K562 (cell line): ENCODE results near the gene ARAF. TPM values are rescaled to one million over a fixed set of nuclear protein-coding genes. Genes with fewer than 3 reads are reported as not detected.
A peak's percentile ranks its signal among the peaks of the same experiment; 100 is the strongest.

Source experiments
- ATAC-seq: fragments of 200-7000 bp; cut with Tn5 transposase; 3 replicates; pipeline ENCODE4 v1.9.1; 2020; ENCODE audit warnings: moderate library complexity
- BruUV-seq: library from RNA; stranded (reverse); fragments of 400-500 nt; replicated peaks from 2 replicates; lab custom pipeline; 2021; lab: Mats Ljungman, UMichigan
- CTCF ChIA-PET: fragments of 300-600 bp; formaldehyde crosslinking; extraction: SDS; loops from one replicate; lab custom pipeline; 2021; ENCODE audit warnings: low intra/inter-chr PET ratio; lab: Yijun Ruan, JAX
- POLR2A ChIA-PET: fragments of 300-600, 350-650 bp; sonication (Branson Sonifier 250); formaldehyde crosslinking; extraction: SDS; loops from one replicate; lab custom pipeline; 2021; ENCODE audit warnings: antibody characterized with exemption, inconsistent platforms; lab: Yijun Ruan, JAX
- DNase-seq, 4 experiments: peaks; one replicate each; pipeline versions ENCODE4 v3.0.0 to v3.0.0-alpha.2; 2011 to 2018; ENCODE audit warnings: low spot score in 3 of 4, mixed read lengths in 3 of 4; ENCODE audit errors: extremely low read depth in 1 of 4
- FAIRE-seq: peaks from 2 replicates; lab custom pipeline; 2011; peaks lifted over from hg19 to GRCh38; lab: Jason Lieb, UNC
- H2AFZ ChIP-seq: 2 replicates; pipeline ENCODE4 v1.6.0; 2011; ENCODE audit warnings: low read depth, low read length, control low read depth, inconsistent platforms
- H3K27ac ChIP-seq: fragments of 200-600 bp; 3 replicates; pipeline ENCODE4 v1.8.0; 2011; ENCODE audit warnings: low read depth, mild to moderate bottlenecking, control low read depth, inconsistent platforms, low read length, moderate library complexity, mixed read lengths; ENCODE audit errors: extremely low read depth
- H3K27me3 ChIP-seq, 2 experiments: fragments of 300-600 bp in 1 of 2; 2 replicates in 1 of 2; 3 replicates in 1 of 2; pipeline versions ENCODE4 v1.6.0 to v1.8.0; 2011; ENCODE audit warnings: inconsistent platforms in 2 of 2, low read length in 2 of 2, mild to moderate bottlenecking in 1 of 2, mixed read lengths in 1 of 2, moderate library complexity in 1 of 2; ENCODE audit not compliant: control insufficient read depth in 2 of 2, insufficient read depth in 2 of 2
- H3K36me3 ChIP-seq: fragments of 300-600 bp; 3 replicates; pipeline ENCODE4 v1.8.0; 2011; ENCODE audit warnings: mild to moderate bottlenecking, low read length, inconsistent platforms; ENCODE audit not compliant: control insufficient read depth, insufficient read depth
- H3K4me1 ChIP-seq, 2 experiments: fragments of 200-600 bp in 1 of 2; replicated peaks in 1 of 2; 2 replicates in 1 of 2; 3 replicates in 1 of 2; pipeline versions ENCODE4 v1.5.1 to v1.8.0; 2011; ENCODE audit warnings: inconsistent platforms in 2 of 2, low read length in 2 of 2, mild to moderate bottlenecking in 1 of 2, mixed read lengths in 1 of 2, moderate library complexity in 1 of 2; ENCODE audit not compliant: control insufficient read depth in 2 of 2, insufficient read depth in 2 of 2
- H3K4me2 ChIP-seq: 2 replicates; pipeline ENCODE4 v1.6.1; 2011; ENCODE audit warnings: low read length, control low read depth, inconsistent platforms, mixed read lengths; ENCODE audit not compliant: insufficient read depth
- H3K4me3 ChIP-seq: fragments of 200-600 bp; sonication (generic), shearing (Covaris generic); 2 replicates; pipeline ENCODE4 v1.5.1; 2016; ENCODE audit warnings: control low read depth, inconsistent platforms
- H3K79me2 ChIP-seq: fragments of 200-600 bp; 3 replicates; pipeline ENCODE4 v1.8.0; 2011; ENCODE audit warnings: low read length, inconsistent platforms; ENCODE audit not compliant: control insufficient read depth, insufficient read depth
- H3K9ac ChIP-seq, 2 experiments: 2 replicates each; pipeline versions ENCODE4 v1.6.0 to v1.6.1; 2011; ENCODE audit warnings: low read depth in 2 of 2, low read length in 2 of 2, control low read depth in 1 of 2, inconsistent platforms in 1 of 2, mild to moderate bottlenecking in 1 of 2, mixed read lengths in 1 of 2; ENCODE audit not compliant: insufficient read depth in 1 of 2
- H3K9me1 ChIP-seq: one replicate; pipeline ENCODE4 v1.6.0; 2011; ENCODE audit warnings: inconsistent platforms, mild to moderate bottlenecking, low read length, moderate library complexity; ENCODE audit not compliant: control insufficient read depth, insufficient read depth
- H3K9me3 ChIP-seq: replicated peaks from 2 replicates; pipeline ENCODE4 v1.5.1; 2011; ENCODE audit warnings: low read depth, low read length, inconsistent platforms; ENCODE audit not compliant: control insufficient read depth, insufficient read depth
- H4K20me1 ChIP-seq: replicated peaks from 2 replicates; pipeline ENCODE4 v1.6.1; 2011; ENCODE audit warnings: low read length, inconsistent platforms, mixed read lengths; ENCODE audit not compliant: control insufficient read depth, insufficient read depth
- BRF1 ChIP-seq: IDR thresholded peaks from 3 replicates; pipeline ENCODE4 v1.6.1; 2011; ENCODE audit warnings: borderline replicate concordance, mild to moderate bottlenecking; ENCODE audit not compliant: insufficient read length; ENCODE audit errors: extremely low read depth
- CBFA2T3 ChIP-seq: fragments of 450-650 bp; IDR thresholded peaks from 2 replicates; pipeline ENCODE4 v1.6.1; 2017
- CREB1 ChIP-seq, 2 experiments: sonication (generic) in 1 of 2; formaldehyde crosslinking in 1 of 2; IDR thresholded peaks; 2 replicates each; pipeline versions ENCODE4 v1.6.1 to v1.8.0; 2012 to 2022; ENCODE audit warnings: inconsistent platforms in 1 of 2, mild to moderate bottlenecking in 1 of 2, missing genetic modification reagents in 1 of 2, moderate library complexity in 1 of 2
- ERF ChIP-seq: fragments of 450-650 bp; formaldehyde crosslinking; IDR thresholded peaks from 2 replicates; pipeline ENCODE4 v1.4.0; 2020; ENCODE audit warnings: mild to moderate bottlenecking, mixed read lengths
- FOSL1 ChIP-seq: fragments of 200-800 bp; sonication (Bioruptor generic); conservative IDR thresholded peaks from 2 replicates; pipeline ENCODE4 v1.6.1; 2016; ENCODE audit warnings: missing genetic modification characterization, missing compliant biosample characterization
- HDAC6 ChIP-seq: IDR thresholded peaks from 2 replicates; pipeline ENCODE4 v1.6.1; 2012; ENCODE audit warnings: low read depth, mild to moderate bottlenecking, control low read depth, inconsistent platforms, low read length, moderate library complexity
- MEIS2 ChIP-seq: fragments of 450-650 bp; IDR thresholded peaks from 2 replicates; pipeline ENCODE4 v1.6.1; 2014; ENCODE audit warnings: mild to moderate bottlenecking; ENCODE audit not compliant: partially characterized antibody
- RBM17 ChIP-seq: fragments of 200-400 bp; formaldehyde crosslinking; IDR thresholded peaks from 2 replicates; pipeline ENCODE4 v1.6.1; 2017; ENCODE audit warnings: low read depth, mild to moderate bottlenecking, low read length, borderline replicate concordance
- SIN3A ChIP-seq, 2 experiments: fragments of 150-350 bp in 1 of 2; IDR thresholded peaks; 2 replicates each; pipeline ENCODE4 v1.6.1; 2011 to 2016; ENCODE audit warnings: borderline replicate concordance in 2 of 2, low read depth in 2 of 2, low read length in 2 of 2, mild to moderate bottlenecking in 2 of 2, moderate library complexity in 2 of 2; ENCODE audit not compliant: control insufficient read depth in 1 of 2
- ZNF316 ChIP-seq: fragments of 450-650 bp; IDR thresholded peaks from 2 replicates; pipeline ENCODE4 v1.6.1; 2016
- ZNF766 ChIP-seq: fragments of 200-800 bp; sonication (Bioruptor generic); conservative IDR thresholded peaks from 2 replicates; pipeline ENCODE4 v1.6.1; 2016; ENCODE audit warnings: missing genetic modification characterization, missing compliant biosample characterization
- WGBS: fragments of 100-300 bp; shearing (Covaris generic); methylation state at CpG from one replicate; pipeline ENCODE4 v1.1.6; 2016; ENCODE audit warnings: low coverage, mixed read lengths; ENCODE audit not compliant: insufficient coverage; ENCODE audit errors: missing lambda C conversion rate; 5-methylcytosine and 5-hydroxymethylcytosine counted together
- in situ Hi-C: fragments of 300-500 bp; cut with MboI; formaldehyde crosslinking; loops from 4 replicates; pipeline ENCODE4 v1.15.0; 2018; ENCODE audit warnings: inconsistent platforms, mixed read lengths
- intact Hi-C: fragments of 100-400 bp; cut with micrococcal nuclease; formaldehyde crosslinking; loops from 2 replicates; pipeline ENCODE4 v1.14.2; 2022
- polyA plus RNA-seq, 8 experiments: library from polyadenylated mRNA; depleted of rRNA in 4 of 8; stranded (reverse) in 5 of 8; unstranded in 3 of 8; fragments of >200 nt; fragmentation: Nextera tagmentation in 2 of 8; fragmentation: Illumina TruSeq in 1 of 8; extraction: Ambion mirVana in 2 of 8; extraction: Trizol in 1 of 8; gene quantifications; 2 replicates each; pipeline versions ENCODE4 v1.2.1 to v1.2.3, GENCODE V29; 2011 to 2014; ENCODE audit warnings: inconsistent platforms in 1 of 8, missing spikeins in 1 of 8
- total RNA-seq, 7 experiments: library from RNA; depleted of rRNA in 6 of 7; stranded (reverse); fragments of >200 nt in 6 of 7; fragmentation: Illumina TruSeq in 2 of 7; extraction: Trizol in 2 of 7; gene quantifications; 2 replicates each; pipeline versions ENCODE4 v1.2.1 to v1.2.3, GENCODE V29; 2011 to 2021; ENCODE audit warnings: low replicate concordance in 1 of 7
- TF ChIP-seq, protein P1 (sequence below): fragments of 250-450 bp; sonication (Bioruptor Pico); IDR thresholded peaks from 2 replicates; pipeline ENCODE4 v1.5.0; 2022; ENCODE audit warnings: mild to moderate bottlenecking
- TF ChIP-seq, protein P2 (sequence below): sonication (generic); formaldehyde crosslinking; IDR thresholded peaks from 2 replicates; pipeline ENCODE4 v1.9.0; 2022; ENCODE audit warnings: mild to moderate bottlenecking, missing genetic modification reagents
- TF ChIP-seq, protein P3 (sequence below), 3 experiments: fragments of 200-800 bp in 1 of 3; sonication (Bioruptor generic) in 1 of 3; sonication (generic) in 1 of 3; formaldehyde crosslinking in 1 of 3; IDR thresholded peaks; 2 replicates each; pipeline versions ENCODE4 v1.6.1 to v1.8.0; 2016 to 2022; ENCODE audit warnings: mild to moderate bottlenecking in 2 of 3, missing compliant biosample characterization in 2 of 3, missing genetic modification characterization in 2 of 3, missing genetic modification reagents in 1 of 3
- TF ChIP-seq, protein P4 (sequence below), 2 experiments: fragments of 450-650 bp in 1 of 2; sonication (generic) in 1 of 2; formaldehyde crosslinking; conservative IDR thresholded peaks; 2 replicates each; pipeline versions ENCODE4 v1.4.0 to v1.8.1; 2020 to 2022; ENCODE audit warnings: mild to moderate bottlenecking in 1 of 2, missing genetic modification reagents in 1 of 2

Gene ARAF
- total and polyA plus RNA-seq, 9 of the 15 experiments (the other 6 are each of a cell fraction or from before 2014, with no cell fraction given): 5.5 to 70.0 (median 29.4) TPM

DNA sequence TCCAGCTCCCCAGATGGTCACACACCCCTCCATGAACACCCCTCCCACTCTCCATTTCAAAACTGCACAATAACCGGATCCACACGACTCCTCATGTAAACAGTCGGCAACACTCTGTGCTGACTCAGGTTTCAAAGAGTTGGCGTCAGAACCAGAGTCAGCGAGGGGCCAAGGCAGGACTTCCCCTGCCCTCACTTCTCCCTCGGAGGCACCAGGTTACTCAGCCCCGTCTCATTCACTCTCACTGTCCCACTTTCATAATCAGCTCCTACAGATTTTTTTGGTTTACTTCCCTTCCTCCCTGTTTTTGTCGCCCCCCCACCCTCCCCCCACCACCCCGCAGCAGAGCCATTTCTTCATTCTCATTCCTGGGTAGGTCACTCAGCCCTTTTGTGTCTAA lies 18.5 kb downstream of the ARAF start:
- peaks cover 11% of the 10 kb centered on the region; the same call in 2 of the 3 replicates for H3K36me3 ChIP-seq
- no peaks in the 10 kb centered on the region for H3K27me3 ChIP-seq
- WGBS: 14% methylated on average over 5 of the region's 9 CpGs
- in situ Hi-C loops (no loop called here), intact Hi-C loops (no loop called here)
- BruUV-seq: no TSS peak
- H3K9me3 ChIP-seq: no peaks in the 10 kb centered on the region
- no peaks in the 10 kb centered on the region for H3K9me1 ChIP-seq
- H3K4me2 ChIP-seq: no peak overlapping the region; the same call in 1 of the 2 replicates
- CTCF ChIA-PET: no interaction called here
- no peaks in the 10 kb centered on the region for H4K20me1 ChIP-seq
- peak overlapping the region in 1 of 2 experiments; percentile 29; a peak in 1 of 4 replicates for H3K9ac ChIP-seq
- POLR2A ChIA-PET: no interaction called here
- peak; percentile 75 for FAIRE-seq
- peak in 2 of 4 experiments; percentile 6 to 30 for DNase-seq
- ATAC-seq: no peak
- H3K79me2 ChIP-seq: peaks cover 25% of the 10 kb centered on the region
- H3K4me3 ChIP-seq: no peak overlapping the region
- peak overlapping the region; percentile 86 for H2AFZ ChIP-seq
- H3K4me1 ChIP-seq: peaks cover 23 to 36% of the 10 kb centered on the region in 2 experiments; a peak in 4 of 5 replicates
- peak overlapping the region; percentile 26; the same call in 1 of the 3 replicates for H3K27ac ChIP-seq
- TF ChIP-seq MEIS2 (no peak), FOSL1 (no peak), CREB1 (IDR thresholded peaks at IDR 0.05) (no peak), CREB1 (CRISPR knock-in tag; IDR thresholded peaks at IDR 0.05) (no peak), CBFA2T3 (no peak), HDAC6 (no peak), SIN3A (IDR thresholded peaks at IDR 0.05; ENCODE audit: borderline replicate concordance in 2 of 2, control insufficient read depth in 1 of 2, low read depth in 2 of 2, low read length in 2 of 2) (no peak), ZNF766 (CRISPR knock-in tag) (no peak), RBM17 (no peak), BRF1 (no peak), ERF (CRISPR knock-in tag) (no peak), ZNF316 (peak; percentile 70)
- TF ChIP-seq, protein P1, sequence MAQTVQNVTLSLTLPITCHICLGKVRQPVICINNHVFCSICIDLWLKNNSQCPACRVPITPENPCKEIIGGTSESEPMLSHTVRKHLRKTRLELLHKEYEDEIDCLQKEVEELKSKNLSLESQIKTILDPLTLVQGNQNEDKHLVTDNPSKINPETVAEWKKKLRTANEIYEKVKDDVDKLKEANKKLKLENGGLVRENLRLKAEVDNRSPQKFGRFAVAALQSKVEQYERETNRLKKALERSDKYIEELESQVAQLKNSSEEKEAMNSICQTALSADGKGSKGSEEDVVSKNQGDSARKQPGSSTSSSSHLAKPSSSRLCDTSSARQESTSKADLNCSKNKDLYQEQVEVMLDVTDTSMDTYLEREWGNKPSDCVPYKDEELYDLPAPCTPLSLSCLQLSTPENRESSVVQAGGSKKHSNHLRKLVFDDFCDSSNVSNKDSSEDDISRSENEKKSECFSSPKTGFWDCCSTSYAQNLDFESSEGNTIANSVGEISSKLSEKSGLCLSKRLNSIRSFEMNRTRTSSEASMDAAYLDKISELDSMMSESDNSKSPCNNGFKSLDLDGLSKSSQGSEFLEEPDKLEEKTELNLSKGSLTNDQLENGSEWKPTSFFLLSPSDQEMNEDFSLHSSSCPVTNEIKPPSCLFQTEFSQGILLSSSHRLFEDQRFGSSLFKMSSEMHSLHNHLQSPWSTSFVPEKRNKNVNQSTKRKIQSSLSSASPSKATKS (CRISPR knock-in tag): no peak
- TF ChIP-seq, protein P2, sequence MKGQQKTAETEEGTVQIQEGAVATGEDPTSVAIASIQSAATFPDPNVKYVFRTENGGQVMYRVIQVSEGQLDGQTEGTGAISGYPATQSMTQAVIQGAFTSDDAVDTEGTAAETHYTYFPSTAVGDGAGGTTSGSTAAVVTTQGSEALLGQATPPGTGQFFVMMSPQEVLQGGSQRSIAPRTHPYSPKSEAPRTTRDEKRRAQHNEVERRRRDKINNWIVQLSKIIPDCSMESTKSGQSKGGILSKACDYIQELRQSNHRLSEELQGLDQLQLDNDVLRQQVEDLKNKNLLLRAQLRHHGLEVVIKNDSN (CRISPR knock-in tag): no peak
- TF ChIP-seq, protein P3, sequence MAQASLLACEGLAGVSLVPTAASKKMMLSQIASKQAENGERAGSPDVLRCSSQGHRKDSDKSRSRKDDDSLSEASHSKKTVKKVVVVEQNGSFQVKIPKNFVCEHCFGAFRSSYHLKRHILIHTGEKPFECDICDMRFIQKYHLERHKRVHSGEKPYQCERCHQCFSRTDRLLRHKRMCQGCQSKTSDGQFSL (CRISPR knock-in tag; IDR thresholded peaks at IDR 0.05): 0 out of 2 replicates have a peak, but pooled peaks have one; percentile 17
- TF ChIP-seq, protein P3 (tag; IDR thresholded peaks at IDR 0.05): peak in 1 of 2 experiments; percentile 41; a peak in 1 of 4 replicates
- TF ChIP-seq, protein P4, sequence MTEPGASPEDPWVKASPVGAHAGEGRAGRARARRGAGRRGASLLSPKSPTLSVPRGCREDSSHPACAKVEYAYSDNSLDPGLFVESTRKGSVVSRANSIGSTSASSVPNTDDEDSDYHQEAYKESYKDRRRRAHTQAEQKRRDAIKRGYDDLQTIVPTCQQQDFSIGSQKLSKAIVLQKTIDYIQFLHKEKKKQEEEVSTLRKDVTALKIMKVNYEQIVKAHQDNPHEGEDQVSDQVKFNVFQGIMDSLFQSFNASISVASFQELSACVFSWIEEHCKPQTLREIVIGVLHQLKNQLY (CRISPR knock-in tag; conservative IDR thresholded peaks at IDR 0.05): no peak
